HCT116 (cell line): ENCODE data around the gene BACE1-AS. TPM values are rescaled to one million over a fixed set of nuclear protein-coding genes. Genes with fewer than 3 reads are reported as not detected.

ENCODE experiments used
- ATAC-seq: fragments of 200-7000 bp; cut with Tn5 transposase; 2 replicates; pipeline ENCODE4 v1.9.1; 2020; ENCODE audit warnings: mild to moderate bottlenecking, moderate library complexity
- BruUV-seq: library from RNA; stranded (reverse); fragments of 400-500 nt; replicated peaks from 2 replicates; lab custom pipeline; 2021; lab: Mats Ljungman, UMichigan
- CTCF ChIA-PET: fragments of 300-600 bp; sonication (Branson Sonifier 250); formaldehyde crosslinking; loops from one replicate; lab custom pipeline; 2021; ENCODE audit warnings: antibody characterized with exemption; lab: Charles Lee
- POLR2A ChIA-PET: fragments of 300-600, 350-600 bp; sonication (Branson Sonifier 250); formaldehyde crosslinking; loops from one replicate; lab custom pipeline; 2021; ENCODE audit warnings: antibody characterized with exemption; lab: Charles Lee
- RAD21 ChIA-PET, 2 experiments: fragments of 300-600 bp; sonication (Branson Sonifier 250); formaldehyde crosslinking; loops; one replicate each; lab custom pipeline; 2023; ENCODE audit warnings: low total read pairs in 2 of 2; ENCODE audit not compliant: uncharacterized antibody in 2 of 2, unreplicated experiment in 2 of 2, low non-redundant PET in 1 of 2; lab: Charles Lee
- DNase-seq: peaks from one replicate; pipeline ENCODE4 v3.0.0-alpha.2; 2010; ENCODE audit warnings: low read depth, low spot score
- H2AFZ ChIP-seq: fragments of 200-600 bp; shearing (Covaris generic), sonication (generic); 2 replicates; pipeline ENCODE4 v1.6.1; 2017; ENCODE audit warnings: low read depth, mixed run types, mixed read lengths, antibody characterized with exemption, low read length; ENCODE audit not compliant: poor library complexity, severe bottlenecking
- H3K27ac ChIP-seq: 2 replicates; pipeline ENCODE4 v1.5.1; 2012; ENCODE audit warnings: low read depth, low read length
- H3K27me3 ChIP-seq: fragments of 200-600 bp; sonication (generic); 2 replicates; pipeline ENCODE4 v1.6.1; 2016; ENCODE audit warnings: mixed run types, low read length, mixed read lengths; ENCODE audit not compliant: insufficient read depth
- H3K36me3 ChIP-seq, 2 experiments: fragments of 200-500 bp in 1 of 2; fragments of 200-600 bp in 1 of 2; sonication (Bioruptor generic) in 1 of 2; sonication (generic) in 1 of 2; 2 replicates each; pipeline versions ENCODE4 v1.5.1 to v1.6.1; 2014 to 2016; ENCODE audit warnings: low read length in 2 of 2, inconsistent platforms in 1 of 2, mixed read lengths in 1 of 2, mixed run types in 1 of 2; ENCODE audit not compliant: insufficient read depth in 2 of 2, control insufficient read depth in 1 of 2
- H3K4me1 ChIP-seq, 2 experiments: fragments of 200-600 bp in 1 of 2; sonication (generic) in 1 of 2; 2 replicates each; pipeline versions ENCODE4 v1.5.1 to v1.6.1; 2012 to 2017; ENCODE audit warnings: low read length in 2 of 2, inconsistent platforms in 1 of 2, mild to moderate bottlenecking in 1 of 2, mixed read lengths in 1 of 2, mixed run types in 1 of 2, moderate library complexity in 1 of 2; ENCODE audit not compliant: insufficient read depth in 2 of 2, control insufficient read depth in 1 of 2
- H3K4me2 ChIP-seq: fragments of 200-600 bp; sonication (generic); 2 replicates; pipeline ENCODE4 v1.6.1; 2017; ENCODE audit warnings: mixed run types, low read length, mixed read lengths
- H3K4me3 ChIP-seq, 2 experiments: fragments of 200-600 bp in 1 of 2; sonication (generic) in 1 of 2; replicated peaks in 1 of 2; 2 replicates each; pipeline ENCODE4 v1.5.1; 2011 to 2016; ENCODE audit warnings: low read length in 2 of 2, control low read depth in 1 of 2, low read depth in 1 of 2, mild to moderate bottlenecking in 1 of 2, mixed read lengths in 1 of 2, mixed run types in 1 of 2
- H3K79me2 ChIP-seq: fragments of 200-600 bp; sonication (generic); 2 replicates; pipeline ENCODE4 v1.6.1; 2017; ENCODE audit warnings: mild to moderate bottlenecking, mixed run types, low read length, moderate library complexity, mixed read lengths; ENCODE audit not compliant: insufficient read depth
- H3K9ac ChIP-seq: fragments of 200-600 bp; sonication (generic); 2 replicates; pipeline ENCODE4 v1.6.1; 2016; ENCODE audit warnings: low read length, mixed read lengths
- H3K9me2 ChIP-seq: fragments of 200-600 bp; sonication (generic), shearing (Covaris generic); 2 replicates; pipeline ENCODE4 v1.6.1; 2017; ENCODE audit warnings: mixed run types, mild to moderate bottlenecking, moderate library complexity; ENCODE audit not compliant: insufficient read depth
- H3K9me3 ChIP-seq, 2 experiments: fragments of 200-500 bp in 1 of 2; fragments of 200-600 bp in 1 of 2; sonication (Bioruptor generic) in 1 of 2; sonication (generic) in 1 of 2; 2 replicates each; pipeline ENCODE4 v1.6.1; 2014 to 2017; ENCODE audit warnings: low read length in 2 of 2, mixed read lengths in 2 of 2, inconsistent platforms in 1 of 2, low read depth in 1 of 2, mild to moderate bottlenecking in 1 of 2, mixed run types in 1 of 2, moderate library complexity in 1 of 2; ENCODE audit not compliant: control insufficient read depth in 1 of 2, insufficient read depth in 1 of 2
- H4K20me1 ChIP-seq: fragments of 200-600 bp; sonication (generic), shearing (Covaris generic); 2 replicates; pipeline ENCODE4 v1.6.1; 2017; ENCODE audit warnings: mixed run types, mild to moderate bottlenecking, moderate library complexity; ENCODE audit not compliant: insufficient read depth
- ATF3 ChIP-seq: IDR thresholded peaks from 2 replicates; pipeline ENCODE4 v1.6.1; 2012
- CTCF ChIP-seq, 3 experiments: fragments of 200-600 bp in 1 of 3; sonication (generic) in 1 of 3; IDR thresholded peaks in 2 of 3; conservative IDR thresholded peaks in 1 of 3; 2 replicates each; pipeline ENCODE4 v1.5.1; 2012 to 2017; ENCODE audit warnings: low read depth in 2 of 3, low read length in 2 of 3, antibody characterized with exemption in 1 of 3, borderline replicate concordance in 1 of 3, control low read depth in 1 of 3, mild to moderate bottlenecking in 1 of 3, mixed read lengths in 1 of 3, mixed run types in 1 of 3, moderate library complexity in 1 of 3; ENCODE audit not compliant: insufficient read depth in 1 of 3
- EGR1 ChIP-seq: IDR thresholded peaks from 2 replicates; pipeline ENCODE4 v1.6.1; 2012; ENCODE audit warnings: low read depth
- EZH2 ChIP-seq: fragments of 200-600 bp; sonication (generic); IDR thresholded peaks from 2 replicates; pipeline ENCODE4 v1.6.1; 2017; ENCODE audit warnings: antibody characterized with exemption, mixed run types
- EZH2phosphoT487 ChIP-seq: fragments of 200-600 bp; IDR thresholded peaks from 2 replicates; pipeline ENCODE4 v1.6.1; 2018; ENCODE audit warnings: antibody characterized with exemption, borderline replicate concordance
- FOSL1 ChIP-seq: IDR thresholded peaks from 2 replicates; pipeline ENCODE4 v1.6.1; 2012; ENCODE audit warnings: low read depth
- JUND ChIP-seq: IDR thresholded peaks from 2 replicates; pipeline ENCODE4 v1.6.1; 2012
- SP1 ChIP-seq: IDR thresholded peaks from 2 replicates; pipeline ENCODE4 v1.6.1; 2012; ENCODE audit warnings: low read depth
- ZBTB33 ChIP-seq: IDR thresholded peaks from 2 replicates; pipeline ENCODE4 v1.6.1; 2011; ENCODE audit warnings: mild to moderate bottlenecking, low read length, moderate library complexity; ENCODE audit not compliant: insufficient replicate concordance; ENCODE audit errors: extremely low read depth
- ZNF274 ChIP-seq: fragments of 200-500 bp; sonication (Bioruptor generic); IDR thresholded peaks from 2 replicates; pipeline ENCODE4 v1.6.1; 2014; ENCODE audit warnings: mild to moderate bottlenecking, low read depth, low read length, inconsistent platforms
- intact Hi-C: fragments of 100-400 bp; cut with micrococcal nuclease; formaldehyde crosslinking; loops from 2 replicates; pipeline ENCODE4 v1.10.0; 2022
- total RNA-seq: library from RNA; stranded (reverse); gene quantifications from one replicate; pipeline ENCODE4 v1.2.1, GENCODE V29; 2021; ENCODE audit not compliant: unreplicated experiment

Gene BACE1-AS
- total RNA-seq, 1 experiment from 2014 or later, result 10.2 TPM

GRCh38 chr11:117273550-117274289, 17.4 kb upstream of the BACE1-AS start:
- intact Hi-C loops, result no loop called here
- Histone ChIP-seq H3K36me3 (no peaks in the 10 kb centered on the region), H3K9ac (no peak overlapping the region), H4K20me1 (no peaks in the 10 kb centered on the region), H3K9me2 (no peaks in the 10 kb centered on the region), H2AFZ (no peak overlapping the region), H3K79me2 (no peaks in the 10 kb centered on the region; the same call in 1 of the 2 replicates), H3K27me3 (no peaks in the 10 kb centered on the region), H3K9me3 (peaks cover 0 to 5% of the 10 kb centered on the region in 2 experiments; a peak in 1 of 4 replicates), H3K4me3 (no peak overlapping the region), H3K4me2 (no peak overlapping the region), H3K4me1 (0 out of 4 replicates have a peak, but pooled peaks cover 0 to 3% of the 10 kb centered on the region in 2 experiments), H3K27ac (no peak overlapping the region)
- ChIA-PET POLR2A (no interaction called here), CTCF (no interaction called here), RAD21 (no interaction called here)
- no TSS peak for BruUV-seq
- TF ChIP-seq JUND, result no peak
- no peak for TF ChIP-seq CTCF (IDR thresholded peaks at IDR 0.05 in 2 of 3, conservative IDR thresholded peaks at IDR 0.05 in 1 of 3; ENCODE audit: borderline replicate concordance in 1 of 3, insufficient read depth in 1 of 3, low read depth in 2 of 3, low read length in 2 of 3)
- ATAC-seq (no peak), DNase-seq (no peak)

- RAD21 ChIA-PET, result no interaction called here
- no peaks in the 10 kb centered on the region for H3K79me2 ChIP-seq
- BruUV-seq, result no TSS peak
- intact Hi-C loops, result no loop called here
- no peaks in the 10 kb centered on the region for H3K9me2 ChIP-seq
- peaks cover 0 to 4% of the 10 kb centered on the region in 2 experiments; a peak in 2 of 4 replicates for H3K36me3 ChIP-seq
- no peak for ATAC-seq
- H3K9ac ChIP-seq, result no peak overlapping the region
- no peak overlapping the region for H3K27ac ChIP-seq
- no peaks in the 10 kb centered on the region for H3K27me3 ChIP-seq
- no peak overlapping the region for H3K4me3 ChIP-seq
- POLR2A ChIA-PET, result no interaction called here
- no peak for TF ChIP-seq ZNF274
- TF ChIP-seq EGR1, result no peak
- TF ChIP-seq ATF3, result no peak
- TF ChIP-seq SP1, result no peak
- no peak for TF ChIP-seq EZH2
- no peak for TF ChIP-seq CTCF (IDR thresholded peaks at IDR 0.05 in 2 of 3, conservative IDR thresholded peaks at IDR 0.05 in 1 of 3; ENCODE audit: borderline replicate concordance in 1 of 3, insufficient read depth in 1 of 3, low read depth in 2 of 3, low read length in 2 of 3)
- TF ChIP-seq FOSL1, result no peak
- TF ChIP-seq EZH2phosphoT487, result no peak
- no peak for TF ChIP-seq ZBTB33
- H3K4me2 ChIP-seq, result no peak overlapping the region
- H3K9me3 ChIP-seq, result peaks cover 0 to under 1% of the 10 kb centered on the region in 2 experiments; a peak in 1 of 4 replicates
- no peak for DNase-seq
- H3K4me1 ChIP-seq, result peaks cover 19 to 23% of the 10 kb centered on the region in 2 experiments
- no peak overlapping the region for H2AFZ ChIP-seq
- CTCF ChIA-PET, result no interaction called here
- H4K20me1 ChIP-seq, result no peaks in the 10 kb centered on the region
These were observed 12.8 kb upstream of the BACE1-AS start for GRCh38 chr11:117278347-117278746.
